GDM1 (cell line): Measurements from ENCODE around the gene THSD8.
"Not testable (repeated sequence)": the region's sequence is repeated elsewhere in the genome, so short reads cannot be mapped to it uniquely, and the experiment has no call there.

Source experiments
- DNase-seq: peaks from one replicate; lab custom pipeline; 2025; lab: John Stamatoyannopoulos, UW

The THSD8 gene

GRCh38 chr19:12825254-12826131 lies 23.6 kb downstream of the THSD8 start:
- no peak for DNase-seq

GRCh38 chr19:12828494-12828893 lies 26.6 kb downstream of the THSD8 start:
- DNase-seq = no peak

DNA sequence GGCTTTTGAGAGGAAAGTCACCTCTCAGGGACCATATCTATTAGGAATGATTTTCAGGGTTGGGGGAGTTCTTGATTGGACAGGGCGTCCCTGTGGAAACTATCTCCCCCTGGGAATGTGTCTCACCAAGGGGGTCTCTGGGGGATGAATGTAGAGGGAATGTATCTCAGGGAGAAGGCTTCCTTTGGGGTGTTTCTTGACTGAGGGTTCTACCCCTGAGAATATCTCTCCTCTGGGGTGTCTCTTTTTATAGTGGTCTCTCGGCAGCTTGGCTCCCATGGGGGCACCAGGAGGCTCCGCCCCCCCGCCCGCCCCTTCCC lies 31.5 kb downstream of the THSD8 start:
- DNase-seq = no peak

DNA sequence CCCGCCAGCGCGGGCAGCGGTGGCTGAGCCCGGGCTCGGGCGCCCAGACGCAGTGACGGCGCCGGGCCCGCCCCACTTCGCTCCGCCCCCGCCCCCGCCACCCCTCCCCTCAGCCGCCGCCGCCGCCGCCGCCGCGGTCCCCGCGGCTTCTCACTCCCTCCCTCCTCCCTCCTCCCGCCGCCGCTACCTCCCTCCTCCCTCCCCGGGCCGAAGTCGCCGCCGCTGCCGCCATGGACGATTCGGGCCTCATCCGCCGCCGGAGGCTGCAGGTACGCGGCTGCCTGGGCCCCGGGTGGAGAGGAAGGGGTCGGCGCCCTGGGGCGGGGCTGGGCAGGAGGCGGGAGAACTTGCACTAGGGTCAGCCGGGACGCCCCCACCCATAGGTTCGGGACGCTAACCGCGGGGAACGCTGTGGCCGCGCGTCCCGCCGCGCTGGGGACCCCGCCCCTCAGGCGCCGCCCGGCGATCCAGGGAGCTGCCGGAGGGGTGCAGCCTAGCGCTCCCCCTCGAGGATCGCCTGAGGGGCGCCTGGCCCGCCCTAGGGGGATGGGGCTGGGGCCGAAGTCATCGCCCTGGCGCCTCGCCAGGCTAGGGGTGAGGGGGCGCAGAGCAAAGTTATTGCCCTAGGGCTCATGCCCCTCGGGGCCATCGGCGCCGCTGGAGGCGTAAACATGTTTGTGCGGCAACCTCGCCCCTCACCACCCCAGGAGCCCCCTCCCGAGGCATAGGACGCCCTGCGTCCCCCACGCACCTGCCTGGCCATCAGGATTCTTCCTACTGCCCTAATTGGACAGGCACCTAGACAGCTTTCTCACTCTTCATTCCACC lies 32.1 kb downstream of the THSD8 start:
- no peak for DNase-seq

- DNase-seq = no peak
Measured at GRCh38 chr19:12834566-12834943, 32.7 kb downstream of the THSD8 start, which contains the start of gene RTBDN. Gene RTBDN (minus strand): TSS chr19:12834579. CDS start chr19:12829979, 4,600 bp downstream.

DNA sequence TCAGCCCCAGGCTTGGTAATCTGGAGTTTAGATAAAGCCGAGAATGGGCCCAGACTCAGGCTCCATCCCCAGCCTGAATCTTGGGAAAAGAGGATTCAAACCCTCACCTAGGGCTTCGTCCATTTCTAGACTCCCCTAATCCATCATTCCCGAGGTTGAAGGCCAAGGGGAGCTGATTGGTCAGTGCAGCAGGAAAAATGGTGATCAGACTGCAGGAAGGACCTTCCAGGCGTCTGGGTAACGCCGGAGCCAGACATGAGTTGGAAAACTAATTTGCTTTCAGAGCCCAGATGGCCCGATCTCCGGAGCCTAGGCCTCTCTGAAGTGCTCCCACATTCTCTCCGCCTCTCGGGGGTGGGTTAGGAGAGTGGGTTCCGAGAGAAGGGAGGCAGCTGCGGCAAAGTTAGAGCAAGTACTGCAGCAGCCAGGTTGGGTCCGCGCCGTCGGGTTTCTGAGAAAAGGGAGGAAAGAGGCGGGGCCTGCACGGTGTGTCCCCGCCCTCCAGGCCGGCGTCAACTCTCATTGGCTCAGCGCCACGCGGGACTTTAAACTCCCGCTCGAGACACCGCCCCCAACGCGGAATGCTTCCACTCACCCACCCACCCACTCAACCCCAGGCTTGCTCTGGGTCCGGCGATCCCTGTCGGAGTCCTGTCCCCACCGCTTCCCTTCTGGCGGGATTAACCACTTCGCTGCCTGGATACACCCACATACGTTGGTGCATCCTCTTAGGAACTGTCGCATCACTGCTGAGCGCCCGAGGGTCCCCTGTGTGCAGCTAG lies 33.3 kb downstream of the THSD8 start:
- DNase-seq = no peak

GRCh38 chr19:12836529-12836863 lies 34.6 kb downstream of the THSD8 start:
- DNase-seq = no peak

DNA sequence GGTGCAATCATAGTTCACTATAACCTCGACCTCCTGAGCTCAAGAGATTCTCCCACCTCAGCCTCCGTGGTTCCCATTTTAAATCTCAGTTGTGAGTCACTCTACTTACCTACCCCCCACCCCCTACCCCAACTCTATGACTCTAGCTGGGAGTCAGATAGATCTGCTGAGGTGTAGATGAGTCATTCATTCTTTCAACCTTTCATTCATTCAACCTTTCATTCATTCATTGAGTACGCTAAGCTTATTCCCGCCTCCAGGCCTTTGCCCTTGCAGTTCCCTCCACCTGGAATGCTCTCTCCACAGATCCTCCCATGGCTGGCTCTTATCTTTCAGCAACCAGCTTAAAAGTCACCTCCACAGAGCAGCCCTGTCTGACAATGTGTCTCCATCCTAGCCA lies 35.4 kb downstream of the THSD8 start:
- no peak for DNase-seq

- DNase-seq = peak; percentile 10
Measured at GRCh38 chr19:12838182-12838885, 36.5 kb downstream of the THSD8 start, which contains the start of gene MAST1. Gene MAST1 (plus strand): TSS chr19:12838515. CDS start chr19:12838573, 58 bp downstream.

GRCh38 chr19:12838886-12839756 lies 37.3 kb downstream of the THSD8 start:
- no peak for DNase-seq

DNA sequence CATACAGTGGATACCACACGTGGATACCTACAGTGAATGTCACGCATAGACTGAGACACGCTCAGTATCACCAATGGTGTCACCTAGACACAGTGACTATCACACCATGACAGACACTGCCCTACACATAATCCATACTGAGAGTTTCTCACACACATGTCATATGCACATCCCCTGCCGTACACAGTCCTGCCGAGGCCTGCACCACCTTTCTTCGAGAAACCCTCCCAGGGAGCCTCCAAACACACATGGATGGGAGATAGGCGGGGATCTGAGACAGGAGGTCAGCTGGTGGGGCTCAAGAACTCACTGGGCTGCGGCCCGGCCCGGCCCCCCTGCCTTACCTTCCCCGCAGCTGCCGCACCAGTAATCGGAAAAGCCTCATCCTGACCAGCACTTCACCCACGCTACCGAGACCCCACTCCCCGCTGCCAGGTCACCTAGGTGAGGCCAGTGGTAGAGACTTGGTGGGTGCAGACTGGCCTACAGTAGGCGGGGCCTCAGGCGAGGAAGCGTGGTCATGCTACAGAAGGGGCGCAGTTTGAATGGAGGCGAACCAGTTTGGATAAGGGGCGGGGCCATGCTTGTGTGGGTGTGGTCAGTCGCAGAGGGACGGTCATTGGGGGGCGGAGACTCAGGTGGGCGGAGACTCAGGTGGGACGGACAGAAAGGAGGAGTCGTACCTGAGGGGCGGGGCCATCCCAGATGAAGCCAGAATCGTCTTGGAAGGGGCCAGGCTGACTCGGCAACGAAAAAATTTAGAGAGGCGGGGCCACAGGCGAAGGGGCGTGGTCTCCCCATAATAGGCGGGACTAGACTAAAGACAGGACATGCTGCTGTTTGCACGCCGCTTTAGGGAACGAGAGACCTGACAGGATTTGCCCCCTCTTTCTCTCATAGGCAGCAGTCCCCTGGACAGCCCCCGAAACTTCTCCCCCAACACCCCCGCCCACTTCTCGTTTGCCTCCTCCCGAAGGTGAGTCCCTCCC lies 38.5 kb downstream of the THSD8 start:
- peak; percentile 19 for DNase-seq

DNA sequence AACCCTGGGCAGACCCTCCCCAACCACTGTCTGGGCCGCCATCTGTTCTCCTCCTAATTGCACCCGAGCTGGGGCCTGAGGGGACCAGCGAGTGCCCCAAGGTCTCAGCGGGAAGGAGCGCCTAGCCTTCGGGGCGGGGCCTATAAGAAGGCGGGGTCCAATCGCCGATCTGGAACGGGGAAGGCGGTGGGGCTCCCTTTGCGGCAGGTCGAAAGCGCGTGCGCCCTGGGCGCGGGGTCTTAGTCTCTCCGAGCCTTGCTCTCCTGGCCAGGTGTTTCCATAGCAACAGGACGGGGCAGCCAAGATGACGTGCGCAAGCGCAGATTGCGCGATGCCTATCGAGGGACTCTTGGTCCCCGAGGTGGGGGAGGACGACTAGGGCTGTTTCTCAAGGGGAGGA lies 39.2 kb downstream of the THSD8 start:
- DNase-seq = no peak

GRCh38 chr19:12842511-12842910 lies 40.6 kb downstream of the THSD8 start:
- no peak for DNase-seq

- DNase-seq = no peak
Measured at GRCh38 chr19:12843328-12843727, 41.5 kb downstream of the THSD8 start.

GRCh38 chr19:12843999-12844732 lies 42.3 kb downstream of the THSD8 start:
- DNase-seq = no peak

DNA sequence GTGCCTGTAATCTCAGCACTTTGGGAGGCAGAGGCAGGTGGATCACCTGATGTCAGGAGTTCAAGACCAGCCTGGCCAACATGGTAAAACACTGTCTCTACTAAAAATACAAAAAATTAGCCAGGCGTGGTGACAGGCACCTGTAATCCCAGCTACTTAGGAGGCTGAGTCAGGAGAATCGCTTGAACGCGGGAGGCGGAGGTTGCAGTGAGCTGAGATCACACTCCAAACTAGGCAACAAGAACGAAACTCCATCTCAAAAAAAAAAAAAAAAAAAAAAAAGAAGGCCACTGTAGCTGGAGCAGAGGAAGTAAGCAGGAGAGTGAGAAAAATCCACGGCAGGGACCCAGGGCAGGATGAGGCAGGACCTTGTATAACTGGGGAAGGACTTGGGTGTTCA lies 44.7 kb downstream of the THSD8 start:
- not testable (repeated sequence) for DNase-seq

GRCh38 chr19:12847159-12848139 lies 45.6 kb downstream of the THSD8 start:
- DNase-seq = peak; percentile 57
